G401.6 (cell line): Measurements from ENCODE around the gene PIAS2.
"Not testable (repeated sequence)": the region's sequence is repeated elsewhere in the genome, so short reads cannot be mapped to it uniquely, and the experiment has no call there.

Experiments
- FAIRE-seq: peaks from 2 replicates; lab custom pipeline; 2012; peaks lifted over from hg19 to GRCh38; lab: Jason Lieb, UNC

PIAS2 gene

GRCh38 chr18:46830633-46831032 lies 86.7 kb downstream of the PIAS2 start:
- no peak for FAIRE-seq

- FAIRE-seq, result no peak
Observed at GRCh38 chr18:46829947-46830346, 87.4 kb downstream of the PIAS2 start.

GRCh38 chr18:46829531-46829930 lies 87.8 kb downstream of the PIAS2 start:
- no peak for FAIRE-seq

GRCh38 chr18:46821856-46822711 lies 95.2 kb downstream of the PIAS2 start:
- no peak for FAIRE-seq

DNA sequence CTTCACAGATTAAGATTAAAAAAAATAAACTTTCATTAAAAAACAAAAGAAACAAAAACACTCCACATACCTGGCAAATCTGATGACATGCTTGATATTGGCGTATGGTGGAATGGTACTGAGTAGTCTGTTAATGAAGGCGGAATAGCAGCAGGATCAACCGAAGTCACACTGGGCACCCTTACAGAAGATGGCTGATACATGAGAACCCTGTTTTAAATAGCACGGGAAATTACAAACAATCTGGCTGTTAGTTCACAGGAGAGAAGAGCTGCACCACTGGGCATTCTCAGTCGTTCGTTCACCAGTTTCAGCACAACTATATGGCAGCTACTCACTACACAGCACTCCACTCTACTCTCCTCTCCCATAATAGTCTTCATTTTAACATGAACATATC lies 96.4 kb downstream of the PIAS2 start:
- FAIRE-seq, result no peak

DNA sequence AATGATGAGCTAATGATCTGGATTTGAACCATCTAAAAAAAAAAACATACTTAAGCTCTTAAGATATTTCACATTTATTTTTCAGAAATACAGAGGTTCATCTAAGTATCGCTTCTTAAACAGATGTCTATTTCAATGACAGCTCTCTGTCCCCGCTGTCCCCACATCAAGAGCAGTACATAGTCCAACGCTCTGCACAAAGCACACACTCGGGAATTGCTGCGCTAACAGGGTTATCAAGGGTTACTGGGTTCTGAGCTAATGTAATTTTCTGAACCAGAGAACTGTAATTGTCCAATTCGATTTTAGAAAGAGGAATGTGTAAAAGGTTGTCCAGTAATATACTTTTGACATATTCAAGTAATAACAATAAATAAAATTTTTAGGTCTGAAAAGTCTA lies 101.6 kb downstream of the PIAS2 start:
- FAIRE-seq, result no peak

DNA sequence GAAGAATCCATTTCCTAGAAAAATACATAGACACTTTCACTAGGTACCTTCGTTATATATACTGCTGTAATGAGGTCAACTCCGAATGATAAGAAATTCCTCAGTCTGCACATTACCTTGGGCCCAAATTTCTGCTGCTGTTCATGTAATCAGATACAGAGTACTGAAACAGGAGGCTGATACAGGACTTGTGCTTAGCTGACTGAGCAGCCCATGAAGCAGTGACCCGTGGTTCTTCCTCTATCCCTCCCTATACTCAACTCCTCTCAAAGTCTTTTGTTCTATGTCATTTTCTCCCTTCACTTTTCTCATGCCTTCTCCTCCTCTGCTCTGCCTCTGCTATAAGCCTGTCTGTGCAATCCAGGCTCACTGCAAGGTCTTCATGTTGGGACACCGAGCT lies 102.9 kb downstream of the PIAS2 start:
- no peak for FAIRE-seq

- FAIRE-seq, result no peak
Observed at GRCh38 chr18:46812311-46812710, 105.0 kb downstream of the PIAS2 start.

DNA sequence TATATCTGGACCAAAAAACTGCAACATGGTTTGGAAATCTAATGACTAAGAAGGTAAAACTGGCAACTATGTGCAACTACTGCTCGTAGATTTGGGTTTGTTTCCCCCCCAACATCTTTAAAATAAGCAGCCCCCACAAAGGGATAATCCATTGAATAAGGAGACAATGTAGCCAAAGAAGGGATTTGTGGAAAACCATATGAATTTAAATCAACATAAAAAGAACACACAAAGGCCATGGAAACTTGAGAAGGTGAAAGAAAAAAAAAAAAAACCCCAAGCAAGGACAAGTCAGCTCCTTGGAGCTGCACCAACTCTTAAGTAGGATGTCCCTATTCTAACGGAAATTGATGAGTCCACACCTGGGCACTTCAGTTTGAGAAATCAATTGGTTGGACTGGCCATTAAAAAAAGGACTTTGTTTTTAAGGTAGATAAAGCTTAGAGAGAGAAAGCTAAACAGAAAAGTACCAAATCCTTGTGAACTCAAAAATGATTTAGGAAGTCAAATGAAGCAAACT lies 106.8 kb downstream of the PIAS2 start:
- FAIRE-seq, result no peak

GRCh38 chr18:46809145-46809544 lies 108.2 kb downstream of the PIAS2 start:
- FAIRE-seq, result no peak

DNA sequence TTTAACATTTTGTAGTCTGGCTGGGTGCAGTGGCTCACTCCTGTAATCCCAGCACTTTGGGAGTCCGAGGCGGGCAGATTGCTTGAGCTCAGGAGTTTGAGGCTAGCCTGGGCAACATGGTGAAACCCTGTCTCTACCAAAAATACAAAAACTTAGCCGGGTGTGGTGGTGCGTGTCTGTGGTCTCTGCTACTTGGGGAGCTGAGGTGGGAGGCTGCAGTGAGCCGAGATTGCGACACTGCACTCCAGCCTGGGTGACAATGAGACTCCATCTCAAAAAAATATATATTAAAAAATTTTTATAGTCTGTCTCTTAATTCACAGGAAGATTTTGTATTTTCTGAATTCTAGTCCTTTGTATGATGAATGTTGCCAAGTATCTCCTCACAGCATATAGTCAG lies 121.4 kb downstream of the PIAS2 start:
- not testable (repeated sequence) for FAIRE-seq

DNA sequence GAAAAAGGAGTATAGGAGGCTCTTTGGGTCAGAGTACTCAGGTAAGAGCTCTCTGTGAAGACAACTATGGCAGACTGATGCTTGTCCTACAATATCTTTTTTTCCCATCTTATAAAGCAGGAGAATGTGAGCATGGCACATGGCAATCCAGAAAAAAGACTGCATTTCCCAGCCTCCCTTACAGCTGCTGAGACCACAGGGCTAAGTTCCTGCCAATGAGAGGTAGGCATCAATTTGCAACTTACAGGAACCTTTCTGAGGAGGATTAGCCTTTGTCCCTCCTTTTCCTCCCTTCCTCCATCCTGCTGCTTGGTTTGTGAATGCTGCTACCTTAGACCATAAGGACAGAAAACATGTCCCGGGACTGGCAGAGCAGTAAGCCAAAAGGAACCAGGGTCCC lies 122.7 kb downstream of the PIAS2 start:
- FAIRE-seq, result no peak

- no peak for FAIRE-seq
Observed at GRCh38 chr18:46793565-46793964, 123.7 kb downstream of the PIAS2 start.

DNA sequence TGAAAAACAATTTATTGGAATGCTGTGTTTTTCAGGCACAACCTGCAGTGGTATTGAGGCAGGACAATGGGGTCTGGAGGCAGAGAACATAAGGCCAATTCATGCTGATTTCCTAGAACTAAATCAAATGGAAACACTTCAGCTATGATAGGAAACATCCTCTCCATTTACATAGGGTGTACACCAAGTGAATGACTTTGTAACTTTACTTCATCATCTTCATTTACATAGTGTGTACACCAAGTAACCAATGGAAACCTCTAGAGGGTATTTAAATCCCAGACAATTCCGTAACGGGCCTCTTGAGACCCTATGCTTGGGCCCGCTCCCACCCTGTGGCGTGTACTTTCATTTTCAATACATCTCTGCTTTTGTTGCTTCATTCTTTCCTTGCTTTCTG lies 128.2 kb downstream of the PIAS2 start:
- no peak for FAIRE-seq

DNA sequence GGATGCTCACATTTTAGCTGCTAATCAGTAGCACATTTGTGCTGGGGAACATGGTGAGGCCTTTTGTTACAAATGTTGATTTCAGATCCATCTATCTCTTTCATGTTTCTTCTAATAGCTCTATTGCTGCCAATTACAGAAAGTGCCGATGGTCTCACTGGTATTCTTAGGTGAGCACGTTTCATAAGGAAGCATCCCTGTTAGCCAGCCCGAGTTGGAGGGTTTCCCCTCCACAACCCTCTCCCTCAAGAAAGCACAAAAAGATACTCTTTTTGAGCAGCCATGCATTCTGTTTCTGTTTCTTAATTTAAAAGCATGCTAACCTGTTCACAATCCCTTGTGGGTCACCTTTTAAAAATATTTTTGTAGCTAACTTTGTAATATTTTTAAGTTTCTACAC lies 129.6 kb downstream of the PIAS2 start:
- no peak for FAIRE-seq

- no peak for FAIRE-seq
Observed at GRCh38 chr18:46772357-46772756, 144.9 kb downstream of the PIAS2 start.

- FAIRE-seq, result no peak
Observed at GRCh38 chr18:46771141-46771540, 146.2 kb downstream of the PIAS2 start.

- no peak for FAIRE-seq
Observed at GRCh38 chr18:46770708-46771107, 146.6 kb downstream of the PIAS2 start.

DNA sequence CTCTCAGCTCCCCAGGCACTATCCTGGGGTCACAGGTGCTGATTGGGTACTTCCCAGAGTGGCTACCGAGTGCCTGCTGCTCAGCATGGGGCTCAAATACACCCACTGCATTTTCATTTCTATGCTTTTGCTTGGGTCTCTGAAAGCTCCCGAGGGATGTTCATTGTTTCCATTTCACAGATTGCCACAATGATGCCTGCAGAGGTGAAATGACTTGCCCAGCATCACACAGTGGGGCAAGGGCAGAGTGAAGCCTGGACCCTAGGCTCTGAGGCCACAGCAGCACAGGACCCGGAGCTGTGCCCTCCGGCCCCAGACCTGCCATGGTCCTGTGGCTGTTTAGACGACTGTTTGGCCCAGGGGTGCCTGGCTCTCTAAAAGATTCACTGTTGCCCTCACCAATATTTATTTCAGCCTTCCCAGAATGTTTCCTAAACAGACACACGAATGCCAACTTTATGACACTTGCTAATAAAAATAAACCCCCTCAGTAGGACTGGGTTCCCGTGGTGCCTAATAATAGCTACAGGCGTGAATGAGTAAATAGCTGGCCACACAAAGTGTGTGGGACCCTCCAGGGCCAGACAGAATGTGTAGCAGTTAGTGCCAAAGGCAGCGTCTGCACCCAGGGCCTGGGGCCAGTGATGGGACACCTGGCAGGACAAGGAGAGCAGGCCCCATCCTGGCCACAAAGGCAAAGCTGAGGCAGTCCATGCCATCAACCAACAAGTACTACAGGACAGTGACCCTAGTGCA lies 149.0 kb downstream of the PIAS2 start:
- no peak for FAIRE-seq

GRCh38 chr18:46767217-46767616 lies 150.1 kb downstream of the PIAS2 start:
- FAIRE-seq, result no peak

- FAIRE-seq, result no peak
Observed at GRCh38 chr18:46764586-46764985, 152.7 kb downstream of the PIAS2 start.

GRCh38 chr18:46761059-46761769 lies 156.1 kb downstream of the PIAS2 start:
- FAIRE-seq, result no peak

DNA sequence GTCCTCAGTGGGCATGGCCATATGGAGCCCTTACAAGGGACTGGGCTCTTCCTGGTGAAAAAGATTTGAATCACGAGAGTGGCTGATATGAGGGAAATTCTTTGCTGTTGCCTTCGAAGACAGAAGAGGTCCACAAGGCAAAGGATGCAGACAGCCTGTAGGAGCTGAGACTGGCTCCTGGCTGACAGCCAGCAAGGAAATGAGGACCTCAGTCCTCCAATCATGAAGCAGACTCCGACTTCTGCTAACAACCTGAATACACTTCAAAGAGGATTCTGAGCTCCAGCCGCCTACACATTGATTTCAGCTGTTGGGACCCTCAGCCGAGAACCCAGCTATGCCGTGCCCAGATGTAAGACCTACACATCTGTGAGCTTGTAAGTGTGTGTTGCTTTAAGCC lies 157.4 kb downstream of the PIAS2 start:
- no peak for FAIRE-seq
